Stimulated activated naive CD8-positive, alpha-beta T cell treated with anti-CD3 and anti-CD28 coated beads, Interleukin-15, amount 100 ng/mL, for 72 hours (primary cell): ENCODE measurements around the gene FOXK1.
A peak's percentile ranks its signal among the peaks of the same experiment; 100 is the strongest.

ENCODE experiments used
- ATAC-seq: fragments of 150-1000 bp; cut with Tn5 transposase; 2 replicates; pipeline ENCODE4 v1.10.0; 2021; ENCODE audit warnings: mild to moderate bottlenecking, moderate library complexity
- DNase-seq, 2 donors: peaks; one replicate each; pipeline ENCODE4 v3.0.0; 2021 to 2022
- H3K27ac Mint-ChIP-seq, 2 donors: one replicate each; pipeline ENCODE4 v1.8.0; 2022; ENCODE audit warnings: mild to moderate bottlenecking in 2 of 2, mixed read lengths in 2 of 2, moderate library complexity in 2 of 2
- H3K27me3 Mint-ChIP-seq: one replicate; pipeline ENCODE4 v1.8.0; 2022; ENCODE audit warnings: mixed read lengths
- H3K4me1 Mint-ChIP-seq: one replicate; pipeline ENCODE4 v1.8.0; 2022; ENCODE audit warnings: mild to moderate bottlenecking, mixed read lengths
- H3K4me3 Mint-ChIP-seq, 2 donors: one replicate each; pipeline ENCODE4 v1.8.0; 2022; ENCODE audit warnings: mild to moderate bottlenecking in 2 of 2, mixed read lengths in 2 of 2, moderate library complexity in 1 of 2
- H3K9me3 Mint-ChIP-seq, 2 donors: one replicate each; pipeline ENCODE4 v1.8.0; 2022; ENCODE audit warnings: mixed read lengths in 2 of 2

Gene FOXK1

DNA sequence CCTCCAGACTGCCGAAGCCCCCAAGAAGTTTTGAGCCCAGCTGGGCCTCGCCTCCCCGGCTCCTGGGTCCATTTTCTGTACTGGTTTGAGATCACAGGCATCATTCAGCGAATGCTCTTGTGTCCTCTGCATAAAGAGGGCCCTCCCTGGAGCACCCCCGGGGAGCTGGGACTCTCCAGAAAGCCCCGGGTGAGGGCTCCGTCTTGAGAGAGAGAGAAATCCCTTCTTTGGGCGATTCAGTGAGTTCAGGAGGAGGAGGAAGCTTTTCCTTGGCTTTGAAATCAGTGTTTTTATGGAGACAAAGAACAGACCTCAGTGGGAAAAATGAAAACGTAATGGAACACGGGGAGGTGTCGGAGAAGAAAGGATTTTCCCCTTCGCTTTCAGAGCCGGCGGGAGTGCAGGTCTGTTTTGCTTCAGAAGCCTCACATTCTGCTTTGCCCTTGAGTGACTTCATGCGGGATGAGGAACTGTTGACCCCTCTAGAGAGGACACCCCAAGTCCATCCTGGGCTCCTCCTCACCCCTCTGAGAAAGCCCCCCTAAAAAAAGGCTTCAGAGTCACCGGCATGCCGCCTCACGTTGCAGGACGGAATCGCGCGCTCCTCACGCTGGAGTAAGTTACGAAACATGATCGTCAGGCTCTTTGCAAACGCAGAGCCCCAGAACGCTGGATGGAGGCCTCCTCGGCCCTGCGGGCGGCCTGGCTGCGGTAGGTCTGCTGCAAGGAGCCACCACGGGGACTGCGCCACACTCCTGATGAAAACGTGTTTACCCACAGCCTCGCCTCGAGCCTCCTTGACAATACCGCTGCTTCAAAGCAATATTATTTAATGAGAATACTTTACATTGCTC is 84.8 kb downstream of the FOXK1 start:
- DNase-seq (no peak), ATAC-seq (no peak)
- Mint-ChIP-seq H3K4me3 (no peak overlapping the region), H3K4me1 (peaks cover 21% of the 10 kb centered on the region), H3K27me3 (no peaks in the 10 kb centered on the region), H3K9me3 (no peaks in the 10 kb centered on the region), H3K27ac (peak overlapping the region in 1 of 2 donors; percentile 80)

DNA sequence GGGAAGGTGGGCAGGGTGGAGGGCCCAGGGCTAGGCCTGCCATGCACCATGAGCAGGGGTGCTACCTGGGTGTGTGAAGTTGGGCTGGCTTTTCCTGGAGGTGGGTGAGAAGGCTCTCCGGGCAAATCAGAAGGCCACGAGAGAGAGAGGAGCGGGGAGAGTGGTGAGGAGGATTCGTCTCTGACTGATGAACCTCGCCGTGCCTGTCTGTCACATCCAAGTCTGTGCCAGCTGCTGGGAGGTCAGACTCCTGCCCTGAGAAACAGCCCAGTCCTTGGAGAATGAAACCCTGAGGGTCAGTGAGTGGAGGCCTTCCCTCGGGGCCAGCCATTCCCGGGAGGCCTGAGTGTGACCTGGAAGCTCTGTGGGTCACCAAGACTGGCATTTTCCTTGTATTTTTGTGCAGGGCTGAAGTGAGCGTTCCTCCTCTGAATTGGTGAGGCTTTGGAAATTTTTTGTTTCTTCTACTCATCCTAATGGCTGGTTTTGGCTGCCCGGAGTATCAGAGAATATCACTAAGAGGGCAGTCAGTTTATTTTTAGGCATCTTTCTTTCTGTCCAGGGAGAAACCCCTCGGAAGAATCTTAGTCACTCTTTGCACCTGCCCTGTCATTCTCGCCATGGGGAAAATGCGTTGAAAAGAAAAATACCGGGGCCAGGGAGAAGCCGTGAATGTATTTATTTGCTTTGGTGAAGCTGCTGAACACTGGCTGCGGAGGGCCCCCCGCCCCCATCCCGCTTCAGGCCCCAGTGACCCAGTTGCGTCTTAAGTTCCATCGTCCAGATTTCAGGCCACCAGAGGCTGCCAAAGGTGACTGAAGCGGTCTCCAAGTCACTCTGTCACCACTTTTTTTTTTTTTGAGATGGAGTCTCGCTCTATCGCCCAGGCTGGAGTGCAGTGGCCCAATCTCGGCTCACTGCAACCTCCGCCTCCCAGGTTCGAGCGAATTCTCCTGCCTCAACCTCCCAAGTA is 86.8 kb downstream of the FOXK1 start:
- no peak overlapping the region for H3K4me3 Mint-ChIP-seq
- DNase-seq (no peak), ATAC-seq (no peak)
- H3K4me1 Mint-ChIP-seq, result peaks cover 28% of the 10 kb centered on the region
- H3K9me3 Mint-ChIP-seq, result no peaks in the 10 kb centered on the region
- no peaks in the 10 kb centered on the region for H3K27me3 Mint-ChIP-seq
- peak overlapping the region in 1 of 2 donors; percentile 80 for H3K27ac Mint-ChIP-seq

DNA sequence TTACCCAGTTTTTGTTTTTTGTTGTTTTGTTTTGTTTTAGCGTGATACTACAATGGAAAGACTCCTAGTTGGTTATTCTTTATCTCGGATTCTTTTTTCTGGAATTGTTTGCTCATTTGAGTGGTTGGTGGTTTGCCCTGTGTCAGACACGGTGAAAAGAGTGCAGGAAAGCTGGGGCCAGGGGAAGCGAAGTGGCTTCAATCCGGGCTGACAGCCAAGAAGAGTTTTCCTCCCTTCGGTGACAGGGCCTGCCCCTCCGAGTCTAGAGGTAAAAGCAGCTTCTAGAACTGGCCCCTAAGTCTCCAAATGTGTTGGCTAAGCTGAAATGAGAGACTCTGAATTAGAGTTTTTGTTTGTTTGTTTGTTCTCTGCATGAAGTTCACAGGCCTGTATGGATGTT is 87.7 kb downstream of the FOXK1 start:
- no peaks in the 10 kb centered on the region for H3K9me3 Mint-ChIP-seq
- H3K27ac Mint-ChIP-seq, result no peak overlapping the region
- no peak overlapping the region for H3K4me3 Mint-ChIP-seq
- no peak for DNase-seq
- H3K27me3 Mint-ChIP-seq, result no peaks in the 10 kb centered on the region
- H3K4me1 Mint-ChIP-seq, result peaks cover 34% of the 10 kb centered on the region
- no peak for ATAC-seq

DNA sequence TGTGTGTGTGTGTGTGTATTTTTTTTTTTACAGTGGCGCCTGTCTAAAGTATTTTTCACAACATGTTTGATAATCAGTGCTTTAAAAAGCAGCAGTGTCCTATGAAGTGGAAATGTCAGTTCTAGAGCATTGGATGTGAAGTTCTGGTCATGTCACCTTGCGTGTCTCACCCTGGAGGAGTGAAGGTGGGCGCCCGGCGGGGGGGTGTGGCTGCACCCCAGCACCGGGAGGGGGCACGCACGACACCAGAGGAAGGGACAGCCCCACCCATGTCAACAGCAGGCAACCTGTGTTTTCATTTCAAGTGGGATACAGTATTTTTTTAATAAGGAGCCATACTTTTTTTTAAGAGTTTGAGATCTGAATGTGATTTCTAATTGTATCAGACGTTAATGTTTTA is 88.8 kb downstream of the FOXK1 start:
- H3K27ac Mint-ChIP-seq, result no peak overlapping the region

DNA sequence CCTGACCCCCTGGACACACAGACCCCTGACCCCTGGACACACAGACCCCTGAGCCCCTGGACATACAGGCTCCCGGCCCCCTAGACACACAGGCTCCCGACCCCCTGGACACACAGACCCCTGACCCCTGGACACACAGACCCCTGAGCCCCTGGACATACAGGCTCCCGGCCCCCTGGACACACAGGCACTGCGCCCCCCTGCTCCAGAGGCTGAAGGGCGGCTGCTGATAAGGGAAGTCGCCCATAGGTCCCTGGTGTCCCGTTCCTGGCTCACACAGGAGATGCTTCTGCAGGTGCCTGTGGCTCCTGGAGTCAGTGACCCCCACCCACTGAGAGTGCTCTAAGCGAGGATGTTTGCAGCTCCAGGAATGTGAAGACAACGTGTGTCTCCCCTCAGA is 89.6 kb downstream of the FOXK1 start:
- Mint-ChIP-seq H3K9me3 (no peaks in the 10 kb centered on the region), H3K27me3 (no peaks in the 10 kb centered on the region), H3K27ac (peak overlapping the region in 1 of 2 donors; percentile 6), H3K4me3 (no peak overlapping the region), H3K4me1 (peaks cover 49% of the 10 kb centered on the region)
- DNase-seq (no peak), ATAC-seq (no peak)

More for the DNA sequence above, 88.8 kb downstream of the FOXK1 start:
- H3K9me3 Mint-ChIP-seq, result no peaks in the 10 kb centered on the region
- DNase-seq (no peak), ATAC-seq (no peak)
- no peaks in the 10 kb centered on the region for H3K27me3 Mint-ChIP-seq
- no peak overlapping the region for H3K4me3 Mint-ChIP-seq
- H3K4me1 Mint-ChIP-seq, result peaks cover 40% of the 10 kb centered on the region

DNA sequence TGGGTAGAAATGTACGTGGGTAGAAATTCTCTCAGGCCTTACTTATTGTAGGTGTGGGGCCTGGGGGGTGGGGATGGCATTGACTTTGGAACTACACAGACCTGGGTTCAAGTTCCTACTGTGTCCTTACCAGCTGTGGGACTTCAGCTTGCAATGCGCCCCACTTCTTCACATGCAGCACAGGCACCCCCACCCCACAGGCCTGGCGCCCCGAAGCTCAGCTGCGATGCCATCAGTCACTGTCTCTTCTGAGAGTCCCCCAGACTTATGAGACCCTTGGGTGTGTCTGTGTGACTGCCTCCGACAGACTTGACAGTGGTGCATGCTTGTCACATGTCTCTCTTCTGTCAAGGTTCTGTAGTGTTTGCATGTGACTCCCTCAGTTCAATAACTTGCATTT is 90.2 kb downstream of the FOXK1 start:
- Mint-ChIP-seq H3K9me3 (no peaks in the 10 kb centered on the region), H3K4me1 (peaks cover 52% of the 10 kb centered on the region), H3K27me3 (no peaks in the 10 kb centered on the region), H3K27ac (peak overlapping the region in 1 of 2 donors; percentile 6), H3K4me3 (no peak overlapping the region)
- no peak for ATAC-seq
- DNase-seq, result no peak

DNA sequence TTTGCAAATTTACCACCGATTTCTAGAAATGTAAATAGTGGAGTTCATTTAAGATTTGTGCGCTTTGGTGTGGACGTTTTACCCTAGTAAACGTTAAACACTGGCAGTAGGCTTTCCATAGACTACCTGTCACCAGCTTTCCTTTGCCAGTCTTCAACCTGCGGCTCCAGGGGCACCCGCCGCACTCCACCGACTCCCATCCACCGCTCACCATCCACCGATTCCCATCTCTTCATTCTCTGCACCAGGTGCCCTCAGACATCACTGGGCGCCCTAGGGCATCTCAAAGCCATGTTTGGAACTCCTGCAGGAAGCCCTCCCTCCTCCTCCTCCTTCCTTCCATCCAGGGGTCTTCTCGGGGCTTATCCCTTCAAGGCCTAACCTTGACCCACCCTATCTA is 91.9 kb downstream of the FOXK1 start:
- ATAC-seq, result no peak
- no peak for DNase-seq
- no peaks in the 10 kb centered on the region for H3K27me3 Mint-ChIP-seq
- H3K27ac Mint-ChIP-seq, result peak overlapping the region; percentile 97 to 99
- H3K9me3 Mint-ChIP-seq, result no peaks in the 10 kb centered on the region
- peaks cover 63% of the 10 kb centered on the region for H3K4me1 Mint-ChIP-seq
- H3K4me3 Mint-ChIP-seq, result peak overlapping the region; percentile 94 to 99

DNA sequence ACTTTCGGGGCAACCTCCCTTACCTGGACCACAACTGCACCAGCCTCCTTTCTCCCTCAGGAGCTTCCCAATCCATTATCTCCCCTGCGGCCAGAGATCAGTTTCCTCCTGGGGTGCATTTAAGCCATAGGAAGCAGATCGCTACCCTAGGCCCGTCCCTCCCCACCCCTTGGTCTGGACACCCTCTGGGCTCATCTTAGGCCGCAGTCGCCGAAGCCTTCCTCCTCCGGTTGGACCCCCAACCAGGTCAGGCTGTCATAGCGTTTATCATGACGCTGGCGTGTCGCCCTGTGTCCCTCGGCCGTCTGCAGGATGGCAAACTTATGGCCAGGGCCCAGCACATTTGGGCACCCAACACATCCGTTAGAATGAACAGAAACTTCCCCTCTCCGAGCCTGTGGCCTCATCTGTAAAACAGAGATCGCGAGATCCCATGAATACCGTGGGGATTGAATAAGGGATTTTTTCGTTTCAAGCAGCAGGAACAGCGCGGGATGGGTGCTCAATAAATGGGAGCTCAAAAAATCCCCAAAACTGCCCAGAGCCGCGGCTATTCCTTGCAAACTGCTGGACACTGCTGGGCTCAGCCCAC is 92.7 kb downstream of the FOXK1 start:
- peak overlapping the region; percentile 97 to 99 for H3K27ac Mint-ChIP-seq
- peak; percentile 50 for ATAC-seq
- peaks cover 56% of the 10 kb centered on the region for H3K4me1 Mint-ChIP-seq
- DNase-seq, result no peak
- H3K4me3 Mint-ChIP-seq, result peak overlapping the region; percentile 94 to 99
- no peaks in the 10 kb centered on the region for H3K27me3 Mint-ChIP-seq
- no peaks in the 10 kb centered on the region for H3K9me3 Mint-ChIP-seq

DNA sequence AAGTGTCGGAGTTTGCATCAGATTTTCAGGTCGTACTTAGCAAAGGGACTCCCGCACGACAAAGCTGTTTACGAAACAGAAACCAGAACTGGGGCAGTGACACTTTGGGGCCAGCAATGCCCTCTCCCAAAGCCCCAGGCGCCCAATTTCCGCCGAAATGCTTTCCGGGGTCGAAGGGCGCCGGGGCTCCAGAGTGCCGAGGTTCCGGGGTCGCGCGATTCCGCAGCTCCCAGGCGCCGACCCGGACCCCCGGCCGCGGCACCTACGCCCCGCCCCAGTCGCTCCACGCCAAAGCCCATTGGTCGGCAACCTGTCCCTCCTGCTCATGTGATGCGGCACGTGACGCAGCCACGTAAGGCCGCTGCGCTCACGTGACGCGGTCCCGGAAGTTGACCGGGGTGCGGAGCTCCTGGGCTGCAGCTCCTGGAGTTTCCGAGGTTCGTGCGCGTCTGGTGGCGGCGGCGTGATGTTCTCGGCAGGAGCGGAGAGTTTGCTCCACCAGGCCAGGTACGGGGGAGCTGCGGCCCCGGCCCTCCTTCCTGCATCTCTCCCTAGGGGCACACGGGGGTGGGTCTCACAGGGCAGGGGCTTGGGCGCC is 93.3 kb downstream of the FOXK1 start, which contains the start of gene AP5Z1:
Gene AP5Z1 (plus strand): TSS at position 374 of the 598 bp plus-strand sequence. CDS start 93 bp downstream, at position 467.
- Mint-ChIP-seq H3K4me1 (peaks cover 53% of the 10 kb centered on the region), H3K27ac (peak within 1 kb of the TSS; percentile 97 to 99), H3K27me3 (no peaks in the 10 kb centered on the region), H3K9me3 (no peaks in the 10 kb centered on the region), H3K4me3 (peak within 1 kb of the TSS; percentile 94 to 99)
- ATAC-seq, result peak; percentile 94
- peak; percentile 97 to 98 for DNase-seq

DNA sequence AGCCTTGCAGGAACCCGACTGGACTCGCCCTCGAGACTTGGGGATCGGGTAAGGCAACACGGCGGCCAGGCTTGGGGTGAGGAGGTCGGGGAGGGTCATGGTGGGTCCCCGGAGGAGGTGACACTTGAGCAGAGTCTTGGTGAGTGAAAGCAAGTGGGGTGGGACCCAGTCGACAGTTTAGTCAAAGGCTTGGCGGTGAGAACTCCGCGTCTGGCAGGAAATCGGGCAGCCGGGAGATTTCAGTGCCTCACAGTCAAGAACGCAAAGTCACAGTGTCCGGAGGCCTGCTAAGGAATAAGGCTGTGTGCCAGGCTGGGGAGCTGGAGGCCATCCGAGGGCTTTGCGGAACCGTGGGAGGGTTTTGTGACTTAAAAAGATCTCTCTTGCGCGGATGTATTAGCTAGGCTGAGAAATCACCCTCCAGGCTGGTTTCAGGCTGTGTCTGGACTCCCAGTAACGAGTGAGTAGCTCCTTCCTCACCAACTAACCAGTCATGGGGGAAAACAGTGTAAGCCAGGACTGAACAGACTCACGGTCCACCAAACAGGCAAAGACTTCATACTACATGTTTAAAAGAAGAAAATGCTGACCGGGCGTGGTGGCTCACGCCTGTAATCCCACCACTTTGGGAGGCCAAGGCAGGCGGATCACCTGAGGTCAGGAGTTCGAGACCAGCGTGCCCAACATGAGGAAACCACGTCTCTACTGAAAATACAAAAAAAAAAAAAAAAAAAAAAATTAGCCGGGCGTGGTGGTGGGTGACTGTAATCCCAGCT is 93.9 kb downstream of the FOXK1 start:
- DNase-seq, result peak in 1 of 2 donors; percentile 48
- Mint-ChIP-seq H3K9me3 (no peaks in the 10 kb centered on the region), H3K27me3 (no peaks in the 10 kb centered on the region), H3K4me1 (peaks cover 48% of the 10 kb centered on the region), H3K4me3 (peak overlapping the region; percentile 94 to 99), H3K27ac (peak overlapping the region; percentile 97 to 99)
- no peak for ATAC-seq

DNA sequence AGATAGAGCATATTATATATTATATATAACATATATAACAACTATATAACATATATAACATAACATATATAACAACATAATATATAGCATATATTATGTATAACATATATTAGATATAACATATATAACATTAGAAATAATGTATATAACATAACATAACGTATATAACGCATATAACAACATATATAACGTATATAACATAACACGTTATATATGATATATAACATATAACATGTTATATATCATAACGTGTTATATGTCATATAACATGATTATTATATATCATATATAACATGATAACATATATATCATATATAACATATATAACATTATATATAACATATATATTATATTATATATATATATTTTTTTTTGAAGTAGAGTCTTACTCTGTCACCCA is 97.0 kb downstream of the FOXK1 start:
- H3K4me1 Mint-ChIP-seq, result peaks cover 45% of the 10 kb centered on the region
- ATAC-seq (no peak), DNase-seq (no peak)
- no peak overlapping the region for H3K27ac Mint-ChIP-seq
- no peaks in the 10 kb centered on the region for H3K27me3 Mint-ChIP-seq
- no peak overlapping the region for H3K4me3 Mint-ChIP-seq
- H3K9me3 Mint-ChIP-seq, result no peaks in the 10 kb centered on the region

DNA sequence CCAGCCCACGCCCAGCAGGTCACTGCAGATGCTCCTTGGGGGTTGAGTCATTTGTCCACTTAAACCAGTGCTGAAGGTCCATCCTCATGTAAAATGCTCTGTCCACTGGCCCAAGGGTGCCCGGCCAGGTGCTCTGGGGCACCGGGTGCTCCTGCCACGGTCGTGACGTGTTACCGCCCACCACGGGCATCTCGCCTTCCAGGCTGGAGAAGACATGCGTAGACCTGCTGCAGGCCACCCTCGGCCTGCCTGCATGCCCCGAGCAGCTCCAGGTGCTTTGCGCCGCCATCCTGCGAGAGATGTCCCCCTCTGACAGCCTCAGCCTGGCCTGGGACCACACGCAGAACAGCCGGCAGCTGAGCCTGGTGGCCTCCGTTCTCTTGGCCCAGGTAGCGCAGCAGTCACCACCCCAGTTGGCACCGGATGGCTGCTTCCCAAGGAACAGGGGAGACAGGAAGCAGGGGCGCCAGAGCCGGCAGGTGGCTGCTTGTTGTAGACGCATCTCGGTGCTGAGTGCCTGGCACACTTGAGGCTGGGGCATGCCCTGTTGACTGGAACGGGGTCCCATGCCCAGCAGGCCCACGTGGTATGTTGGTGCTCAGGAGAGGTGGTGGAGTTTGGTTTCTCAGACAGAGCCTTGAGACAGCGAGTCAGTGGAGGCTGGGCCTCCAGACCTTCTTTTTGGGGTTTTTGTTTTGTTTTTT is 99.4 kb downstream of the FOXK1 start:
- DNase-seq (no peak), ATAC-seq (no peak)
- Mint-ChIP-seq H3K4me3 (no peak overlapping the region), H3K4me1 (peaks cover 23% of the 10 kb centered on the region), H3K9me3 (no peaks in the 10 kb centered on the region), H3K27me3 (no peaks in the 10 kb centered on the region), H3K27ac (no peak overlapping the region)

DNA sequence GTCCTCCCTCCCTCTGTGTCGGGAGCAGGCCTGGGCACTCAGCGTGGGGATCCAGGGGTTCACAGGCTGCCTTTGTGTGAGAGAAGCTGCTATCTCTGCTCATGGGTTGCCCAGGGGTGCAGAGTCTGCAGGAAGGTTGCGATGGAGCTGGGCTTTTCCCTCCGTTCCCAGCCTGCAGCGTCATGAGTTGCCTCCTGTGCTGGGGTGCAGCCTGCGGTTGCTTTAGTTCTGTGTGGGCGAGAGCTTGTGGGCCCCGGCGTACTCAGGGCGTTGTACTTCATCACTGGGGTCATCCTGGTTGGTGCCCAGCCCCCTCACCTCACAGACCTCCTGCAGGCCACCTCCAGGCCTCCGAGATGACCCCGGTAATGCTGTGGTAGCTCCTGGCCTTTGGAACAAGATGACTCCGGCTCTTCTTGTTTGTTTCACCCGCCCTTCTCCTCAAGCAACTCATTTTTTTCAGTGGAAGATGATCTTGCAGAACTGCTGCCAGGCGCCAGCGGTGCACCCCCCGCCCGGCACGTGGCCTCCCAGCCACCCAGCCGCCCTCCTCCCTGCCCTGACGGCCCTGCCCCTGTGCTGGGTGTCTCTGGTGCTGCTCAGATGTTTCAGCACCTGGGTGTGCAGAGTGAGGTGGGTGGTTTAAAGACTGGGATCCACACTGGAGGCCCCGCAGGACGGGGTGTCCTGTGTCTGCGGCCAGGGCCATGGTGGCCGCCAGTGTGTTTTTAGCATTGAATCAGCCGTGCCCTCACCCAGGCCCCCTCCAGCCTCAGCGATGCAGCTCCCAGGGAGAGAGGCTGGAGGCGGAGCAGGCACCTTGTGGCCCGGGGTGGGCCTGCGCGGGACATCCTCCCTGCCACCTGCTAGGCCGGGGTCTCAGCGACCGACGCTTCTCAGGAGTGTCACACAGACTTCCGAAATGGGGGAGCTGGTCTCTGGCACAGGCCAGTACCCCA is 100.5 kb downstream of the FOXK1 start:
- Mint-ChIP-seq H3K9me3 (no peaks in the 10 kb centered on the region), H3K27me3 (no peaks in the 10 kb centered on the region), H3K27ac (peak overlapping the region in 1 of 2 donors; percentile 27), H3K4me1 (peaks cover 16% of the 10 kb centered on the region), H3K4me3 (no peak overlapping the region)
- ATAC-seq (peak; percentile 42), DNase-seq (no peak)
